Measurements from ENCODE around the gene PALMD.

DNA sequence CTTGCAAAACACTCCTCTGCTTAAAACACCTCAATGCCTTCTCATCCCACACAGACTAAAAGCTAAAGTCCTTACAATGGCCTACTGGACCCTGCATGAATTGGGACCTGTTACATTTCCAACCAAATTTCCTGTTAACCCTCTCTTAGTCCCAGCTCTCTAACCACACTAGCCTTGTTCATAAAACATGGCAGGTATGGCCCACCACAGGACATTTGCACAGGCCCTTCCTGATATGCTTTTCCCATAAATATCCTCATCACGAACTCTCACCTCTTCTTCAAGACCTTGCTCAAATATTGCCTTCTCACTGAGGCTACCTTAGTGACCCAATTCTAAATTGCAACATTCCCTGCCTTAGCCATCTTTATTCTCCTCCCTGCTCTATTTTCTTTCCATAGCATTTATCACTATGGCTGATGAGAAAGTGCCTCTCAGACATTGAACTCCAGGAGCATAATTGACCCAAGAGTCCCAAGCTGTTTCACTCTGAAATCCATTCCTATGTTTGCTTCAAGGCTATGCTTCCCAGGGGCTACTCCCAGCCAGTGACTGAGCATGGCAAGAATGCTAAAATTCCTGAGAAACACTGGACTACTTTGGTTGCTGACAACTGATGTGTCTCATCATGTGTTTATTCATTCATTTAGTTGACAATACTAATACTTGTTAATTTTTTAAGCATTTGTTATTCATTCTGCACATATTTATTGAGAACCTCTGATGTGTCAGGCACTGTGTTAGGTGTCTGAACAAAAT, 2.7 kb upstream of the PALMD start:
- TF ChIP-seq, protein P1, sequence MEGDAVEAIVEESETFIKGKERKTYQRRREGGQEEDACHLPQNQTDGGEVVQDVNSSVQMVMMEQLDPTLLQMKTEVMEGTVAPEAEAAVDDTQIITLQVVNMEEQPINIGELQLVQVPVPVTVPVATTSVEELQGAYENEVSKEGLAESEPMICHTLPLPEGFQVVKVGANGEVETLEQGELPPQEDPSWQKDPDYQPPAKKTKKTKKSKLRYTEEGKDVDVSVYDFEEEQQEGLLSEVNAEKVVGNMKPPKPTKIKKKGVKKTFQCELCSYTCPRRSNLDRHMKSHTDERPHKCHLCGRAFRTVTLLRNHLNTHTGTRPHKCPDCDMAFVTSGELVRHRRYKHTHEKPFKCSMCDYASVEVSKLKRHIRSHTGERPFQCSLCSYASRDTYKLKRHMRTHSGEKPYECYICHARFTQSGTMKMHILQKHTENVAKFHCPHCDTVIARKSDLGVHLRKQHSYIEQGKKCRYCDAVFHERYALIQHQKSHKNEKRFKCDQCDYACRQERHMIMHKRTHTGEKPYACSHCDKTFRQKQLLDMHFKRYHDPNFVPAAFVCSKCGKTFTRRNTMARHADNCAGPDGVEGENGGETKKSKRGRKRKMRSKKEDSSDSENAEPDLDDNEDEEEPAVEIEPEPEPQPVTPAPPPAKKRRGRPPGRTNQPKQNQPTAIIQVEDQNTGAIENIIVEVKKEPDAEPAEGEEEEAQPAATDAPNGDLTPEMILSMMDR (conservative IDR thresholded peaks at IDR 0.05; ENCODE audit: low read length): no peak
- no peak for TF ChIP-seq EZH2phosphoT487 (IDR thresholded peaks at IDR 0.05; ENCODE audit: borderline replicate concordance)
